Measurements from ENCODE around the gene NUDT6.

DNA sequence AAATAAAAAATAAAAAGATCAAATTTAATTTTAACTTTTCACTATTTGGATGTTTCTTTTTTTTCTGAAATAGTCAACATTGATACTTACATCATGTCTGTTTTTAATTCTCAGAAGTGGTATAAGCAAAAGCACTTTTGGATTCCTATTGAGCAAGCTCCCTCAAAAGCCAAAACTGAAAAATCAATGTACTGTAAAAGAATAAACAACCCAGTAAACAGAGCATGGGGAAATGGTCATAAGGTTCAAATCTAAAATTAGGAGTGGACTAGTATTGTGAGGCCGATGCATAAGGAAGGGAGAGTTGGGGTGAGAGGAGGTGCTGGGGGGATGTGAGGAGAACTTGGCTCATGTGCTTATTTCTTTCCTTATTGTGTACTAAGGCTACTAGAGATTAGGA is 37.9 kb downstream of the NUDT6 start:
- TF ChIP-seq, protein P1, sequence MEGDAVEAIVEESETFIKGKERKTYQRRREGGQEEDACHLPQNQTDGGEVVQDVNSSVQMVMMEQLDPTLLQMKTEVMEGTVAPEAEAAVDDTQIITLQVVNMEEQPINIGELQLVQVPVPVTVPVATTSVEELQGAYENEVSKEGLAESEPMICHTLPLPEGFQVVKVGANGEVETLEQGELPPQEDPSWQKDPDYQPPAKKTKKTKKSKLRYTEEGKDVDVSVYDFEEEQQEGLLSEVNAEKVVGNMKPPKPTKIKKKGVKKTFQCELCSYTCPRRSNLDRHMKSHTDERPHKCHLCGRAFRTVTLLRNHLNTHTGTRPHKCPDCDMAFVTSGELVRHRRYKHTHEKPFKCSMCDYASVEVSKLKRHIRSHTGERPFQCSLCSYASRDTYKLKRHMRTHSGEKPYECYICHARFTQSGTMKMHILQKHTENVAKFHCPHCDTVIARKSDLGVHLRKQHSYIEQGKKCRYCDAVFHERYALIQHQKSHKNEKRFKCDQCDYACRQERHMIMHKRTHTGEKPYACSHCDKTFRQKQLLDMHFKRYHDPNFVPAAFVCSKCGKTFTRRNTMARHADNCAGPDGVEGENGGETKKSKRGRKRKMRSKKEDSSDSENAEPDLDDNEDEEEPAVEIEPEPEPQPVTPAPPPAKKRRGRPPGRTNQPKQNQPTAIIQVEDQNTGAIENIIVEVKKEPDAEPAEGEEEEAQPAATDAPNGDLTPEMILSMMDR (IDR thresholded peaks at IDR 0.05), result no peak
- no peak for TF ChIP-seq EZH2phosphoT487 (IDR thresholded peaks at IDR 0.05; ENCODE audit: borderline replicate concordance, low read depth)
- TF ChIP-seq, protein P2, sequence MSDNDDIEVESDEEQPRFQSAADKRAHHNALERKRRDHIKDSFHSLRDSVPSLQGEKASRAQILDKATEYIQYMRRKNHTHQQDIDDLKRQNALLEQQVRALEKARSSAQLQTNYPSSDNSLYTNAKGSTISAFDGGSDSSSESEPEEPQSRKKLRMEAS (IDR thresholded peaks at IDR 0.05; ENCODE audit: low read depth), result no peak

Measured in SK-N-SH (cell line).